ENCODE results near the gene MOCS3. TPM values are rescaled to one million over a fixed set of nuclear protein-coding genes. Genes with fewer than 3 reads are reported as not detected.
A peak's percentile ranks its signal among the peaks of the same experiment; 100 is the strongest.

MOCS3 gene
- total RNA-seq, 6 experiments from 2014 or later: 2.3 to 3.2 (median 2.7) TPM

- WGBS (ENCODE audit: insufficient coverage, low coverage, low lambda C conversion rate, missing lambda C conversion rate): 78% methylated on average over 1 of the region's 1 CpG
- intact Hi-C loops (cut with DNase I): no loop called here
- Histone ChIP-seq H3K4me1 (peaks cover 0 to 11% (median 5%) of the 10 kb centered on the region in 4 donors), H3K27me3 (no peaks in the 10 kb centered on the region), H3K4me3 (no peak overlapping the region), H3K27ac (peak overlapping the region in 1 of 3 donors; percentile 99), H3K9me3 (no peaks in the 10 kb centered on the region), H3K36me3 (peaks cover 5 to 28% (median 13%) of the 10 kb centered on the region in 4 donors)
- TF ChIP-seq, protein P1, sequence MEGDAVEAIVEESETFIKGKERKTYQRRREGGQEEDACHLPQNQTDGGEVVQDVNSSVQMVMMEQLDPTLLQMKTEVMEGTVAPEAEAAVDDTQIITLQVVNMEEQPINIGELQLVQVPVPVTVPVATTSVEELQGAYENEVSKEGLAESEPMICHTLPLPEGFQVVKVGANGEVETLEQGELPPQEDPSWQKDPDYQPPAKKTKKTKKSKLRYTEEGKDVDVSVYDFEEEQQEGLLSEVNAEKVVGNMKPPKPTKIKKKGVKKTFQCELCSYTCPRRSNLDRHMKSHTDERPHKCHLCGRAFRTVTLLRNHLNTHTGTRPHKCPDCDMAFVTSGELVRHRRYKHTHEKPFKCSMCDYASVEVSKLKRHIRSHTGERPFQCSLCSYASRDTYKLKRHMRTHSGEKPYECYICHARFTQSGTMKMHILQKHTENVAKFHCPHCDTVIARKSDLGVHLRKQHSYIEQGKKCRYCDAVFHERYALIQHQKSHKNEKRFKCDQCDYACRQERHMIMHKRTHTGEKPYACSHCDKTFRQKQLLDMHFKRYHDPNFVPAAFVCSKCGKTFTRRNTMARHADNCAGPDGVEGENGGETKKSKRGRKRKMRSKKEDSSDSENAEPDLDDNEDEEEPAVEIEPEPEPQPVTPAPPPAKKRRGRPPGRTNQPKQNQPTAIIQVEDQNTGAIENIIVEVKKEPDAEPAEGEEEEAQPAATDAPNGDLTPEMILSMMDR (IDR thresholded peaks at IDR 0.05): no peak
- no peak for TF ChIP-seq POLR2A (IDR thresholded peaks at IDR 0.05)
- no peak for ATAC-seq
- DNase-seq: no peak
These were observed 25.8 kb upstream of the MOCS3 start for GRCh38 chr20:50932691-50933280.

DNA sequence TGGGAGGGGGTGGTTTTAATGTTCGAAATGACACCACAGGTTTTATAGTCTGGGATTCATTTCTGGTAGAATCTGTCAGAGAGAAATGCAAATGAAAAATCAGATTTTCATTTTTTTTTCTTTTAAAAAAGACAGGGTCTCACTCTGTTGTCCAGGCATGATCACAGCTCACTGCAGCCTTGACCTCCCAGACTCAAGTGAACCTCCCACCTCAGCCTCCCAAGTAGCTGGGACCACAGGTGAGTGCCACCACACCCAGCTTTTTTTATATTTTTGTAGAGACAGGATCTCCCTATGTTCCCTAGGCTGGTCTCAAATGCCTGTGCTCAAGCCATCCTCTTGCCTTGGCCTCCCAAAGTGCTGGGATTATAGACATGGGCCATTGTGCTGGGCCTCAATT lies 25.0 kb upstream of the MOCS3 start:
- Histone ChIP-seq H3K4me3 (no peak overlapping the region), H3K4me1 (peaks cover 0 to 11% (median 3%) of the 10 kb centered on the region in 4 donors), H3K36me3 (peaks cover 5 to 28% (median 13%) of the 10 kb centered on the region in 4 donors), H3K9me3 (no peaks in the 10 kb centered on the region), H3K27ac (no peak overlapping the region), H3K27me3 (no peaks in the 10 kb centered on the region)
- TF ChIP-seq, protein P1 (IDR thresholded peaks at IDR 0.05): no peak
- TF ChIP-seq POLR2A (IDR thresholded peaks at IDR 0.05): no peak
- ATAC-seq (no peak), DNase-seq (no peak)
- WGBS (ENCODE audit: insufficient coverage, low coverage, low lambda C conversion rate, missing lambda C conversion rate): 100% methylated on average over 1 of the region's 1 CpG
- intact Hi-C loops (cut with DNase I): no loop called here

- DNase-seq (no peak), ATAC-seq (no peak)
- WGBS (ENCODE audit: insufficient coverage, low coverage, low lambda C conversion rate, missing lambda C conversion rate): 79% methylated on average over 3 of the region's 7 CpGs
- H3K4me3 ChIP-seq: no peak overlapping the region
- no peak overlapping the region for H3K27ac ChIP-seq
- peaks cover 0 to 81% (median 36%) of the 10 kb centered on the region in 4 donors for H3K36me3 ChIP-seq
- no peaks in the 10 kb centered on the region for H3K9me3 ChIP-seq
- intact Hi-C loops (cut with DNase I): no loop called here
- no peaks in the 10 kb centered on the region for H3K27me3 ChIP-seq
- TF ChIP-seq, protein P1 (IDR thresholded peaks at IDR 0.05): no peak
- TF ChIP-seq POLR2A (IDR thresholded peaks at IDR 0.05): no peak
- H3K4me1 ChIP-seq: no peaks in the 10 kb centered on the region
These were observed 15.5 kb upstream of the MOCS3 start for GRCh38 chr20:50943069-50943468.

DNA sequence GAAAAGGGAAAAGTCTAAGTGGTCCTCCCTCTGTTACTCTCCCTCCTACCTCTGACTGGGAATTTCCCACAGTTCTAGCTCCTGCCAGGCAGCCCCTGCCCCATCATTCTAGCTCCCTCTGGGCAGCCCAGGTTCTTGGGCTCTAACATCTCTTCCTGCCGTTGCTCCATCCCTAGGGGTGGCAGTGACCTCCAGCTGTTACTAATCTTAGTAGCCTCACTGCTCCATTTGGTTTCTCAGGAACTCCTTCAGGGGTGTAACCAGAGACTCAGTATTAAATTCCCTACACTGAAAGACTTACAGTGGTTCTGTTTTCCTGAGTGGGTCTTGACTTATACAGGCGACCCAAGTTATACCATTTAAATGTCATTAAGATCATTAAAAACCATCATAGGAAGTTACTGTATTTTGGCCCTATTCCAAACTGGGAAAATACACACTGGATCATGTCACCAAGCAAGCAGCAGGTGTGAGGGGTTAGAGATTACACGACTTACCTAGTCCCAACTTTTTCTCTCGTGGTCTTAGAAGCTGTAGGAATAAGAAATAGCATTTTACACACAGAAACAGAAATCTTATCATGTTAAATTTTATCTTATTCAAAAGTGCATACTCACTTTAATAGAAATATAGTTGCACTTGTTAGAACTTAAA lies 10.4 kb upstream of the MOCS3 start:
- Histone ChIP-seq H3K27ac (no peak overlapping the region), H3K4me3 (no peak overlapping the region), H3K27me3 (no peaks in the 10 kb centered on the region), H3K9me3 (no peaks in the 10 kb centered on the region), H3K4me1 (no peaks in the 10 kb centered on the region), H3K36me3 (peaks cover 0 to 95% (median 29%) of the 10 kb centered on the region in 4 donors)
- ATAC-seq (no peak), DNase-seq (no peak)
- intact Hi-C loops (cut with DNase I): no loop called here
- 83% methylated on average over 4 of the region's 4 CpGs for WGBS (ENCODE audit: insufficient coverage, low coverage, low lambda C conversion rate, missing lambda C conversion rate)
- TF ChIP-seq, protein P1 (IDR thresholded peaks at IDR 0.05): no peak
- no peak for TF ChIP-seq POLR2A (IDR thresholded peaks at IDR 0.05)
